Femur (tissue), 1 donor: ENCODE data around the gene HMGB4.

Experiments used
- DNase-seq: peaks from one replicate; pipeline ENCODE4 v3.0.0-alpha.2; 2017

Gene HMGB4

DNA sequence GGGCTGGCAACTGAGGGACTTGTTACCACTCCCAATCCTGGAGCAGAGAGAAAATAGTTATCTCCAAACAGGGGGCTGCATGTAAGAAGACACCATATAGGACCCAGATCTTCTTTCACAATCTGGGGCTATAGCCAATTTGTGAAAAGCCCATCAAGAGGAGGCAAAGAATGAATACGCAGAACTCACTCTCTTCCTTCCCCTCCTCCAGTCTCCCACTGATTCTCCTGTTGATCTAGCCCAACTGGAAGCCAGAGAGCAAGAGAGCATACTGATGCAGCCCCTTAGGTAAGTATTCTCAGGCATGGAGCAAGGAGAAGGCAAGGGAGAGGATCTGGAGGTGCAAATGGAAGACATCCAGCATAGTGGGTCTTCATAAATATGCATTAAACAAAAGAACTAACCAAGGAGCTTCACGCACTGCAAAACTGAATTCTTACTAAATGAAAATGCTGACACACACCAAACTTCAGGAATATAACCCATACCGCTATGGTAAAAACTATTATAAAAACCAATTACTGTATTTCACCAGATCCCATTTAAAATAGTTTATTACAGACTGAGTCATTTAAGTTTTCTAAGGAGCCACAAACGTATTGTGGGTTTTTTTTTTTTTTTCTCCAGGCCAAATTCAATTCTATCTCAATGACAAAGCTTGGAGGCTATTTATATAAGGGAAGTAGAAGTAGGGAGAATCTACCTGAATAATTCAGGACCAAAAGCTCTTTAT lies 15.5 kb upstream of the HMGB4 start:
- DNase-seq: no peak

- DNase-seq: no peak
These were observed 14.7 kb upstream of the HMGB4 start for GRCh38 chr1:33849211-33849610.

- no peak for DNase-seq
These were observed 13.4 kb upstream of the HMGB4 start for GRCh38 chr1:33850481-33850880.

- DNase-seq: no peak
These were observed 11.2 kb upstream of the HMGB4 start for GRCh38 chr1:33852711-33853110.

DNA sequence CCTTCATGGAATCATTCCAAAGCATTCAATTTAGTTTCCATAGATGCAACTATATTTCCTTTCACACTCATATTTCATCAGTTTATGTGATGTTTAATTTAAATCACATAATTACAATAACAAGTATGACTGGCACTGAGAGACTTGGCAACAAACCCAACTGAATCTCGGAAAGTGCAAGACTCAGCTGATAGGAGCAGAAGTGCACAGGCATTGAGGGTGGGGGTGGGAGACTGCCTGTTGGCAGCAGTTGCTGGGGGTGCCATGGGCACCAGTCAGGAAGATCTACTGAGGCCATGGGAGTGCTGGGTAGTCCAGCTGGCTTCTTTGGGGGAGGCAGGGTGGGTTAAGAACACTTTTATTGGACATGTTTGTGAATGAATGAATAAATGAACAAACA lies 10.4 kb upstream of the HMGB4 start:
- no peak for DNase-seq

DNA sequence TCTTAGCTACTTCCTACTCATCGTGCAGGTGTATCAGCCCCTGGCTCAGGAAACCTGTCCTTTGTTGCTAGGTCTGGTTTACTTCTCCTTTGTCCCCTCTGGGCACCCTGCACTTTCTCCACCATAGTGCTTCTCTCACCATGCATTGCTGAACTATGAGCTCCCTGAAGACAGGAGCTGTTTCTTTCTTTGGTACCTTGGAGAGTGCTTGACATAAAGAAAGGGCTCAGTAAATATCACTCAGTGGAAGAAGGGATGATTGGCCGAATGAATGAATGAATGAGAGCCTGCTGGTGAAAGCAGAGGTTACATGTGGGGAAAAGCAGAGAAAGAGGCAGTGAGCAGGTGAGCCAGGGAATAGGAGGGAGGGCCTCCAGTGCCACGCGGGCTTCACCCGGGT lies 9.8 kb upstream of the HMGB4 start:
- DNase-seq: no peak

DNA sequence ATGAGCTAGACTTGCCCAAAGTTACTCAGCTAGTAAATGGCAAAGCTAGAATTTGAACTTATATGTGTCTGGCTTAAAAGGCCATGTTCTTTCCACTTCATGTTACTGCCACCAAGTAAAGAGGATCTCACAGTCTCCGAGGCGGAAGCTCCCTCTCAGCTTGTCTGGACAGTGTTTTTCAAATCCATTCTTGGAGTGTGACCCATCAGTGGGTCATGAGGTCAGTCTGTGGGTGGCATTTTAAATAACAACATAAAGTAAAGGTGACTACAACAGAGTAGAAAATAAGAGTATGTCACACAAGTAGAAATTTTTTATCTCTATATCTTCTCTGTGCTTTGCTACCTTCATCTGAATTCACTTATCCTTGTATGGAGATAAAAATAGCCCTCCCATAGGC lies 3.2 kb upstream of the HMGB4 start:
- DNase-seq: no peak

DNA sequence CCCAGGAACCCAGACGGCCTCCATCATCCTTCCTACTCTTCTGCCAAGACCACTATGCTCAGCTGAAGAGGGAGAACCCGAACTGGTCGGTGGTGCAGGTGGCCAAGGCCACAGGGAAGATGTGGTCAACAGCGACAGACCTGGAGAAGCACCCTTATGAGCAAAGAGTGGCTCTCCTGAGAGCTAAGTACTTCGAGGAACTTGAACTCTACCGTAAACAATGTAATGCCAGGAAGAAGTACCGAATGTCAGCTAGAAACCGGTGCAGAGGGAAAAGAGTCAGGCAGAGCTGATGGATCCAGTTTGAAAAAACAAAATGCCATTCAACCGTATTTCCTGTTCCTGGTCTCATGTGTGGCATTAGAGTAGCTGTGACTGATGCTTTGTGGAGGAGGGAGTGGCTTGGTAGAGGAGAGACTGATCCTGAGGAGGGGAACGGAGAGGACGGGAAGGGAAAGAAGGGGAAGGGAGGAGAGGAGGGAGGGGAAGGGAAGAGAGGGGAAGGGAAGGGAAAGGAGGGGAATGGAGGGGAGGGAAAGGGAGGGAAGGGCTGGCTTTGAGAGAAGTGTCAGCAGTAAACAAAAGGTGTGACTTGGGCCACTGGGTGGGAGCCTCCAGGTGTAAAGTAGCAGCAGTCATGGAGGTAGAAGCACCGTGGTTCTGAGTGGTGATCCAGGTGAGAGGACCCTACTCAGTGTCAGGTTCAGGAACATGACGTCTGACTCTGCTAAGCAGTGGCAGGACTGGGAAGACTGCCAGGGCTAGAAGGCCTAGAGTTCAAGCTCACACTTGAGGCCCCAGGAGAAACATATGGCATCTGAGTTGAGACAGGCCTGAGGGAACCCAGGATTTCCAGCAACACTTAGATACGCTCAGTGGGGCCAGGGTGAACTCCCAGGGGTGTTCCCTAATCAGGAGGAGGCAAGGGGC lies 846 bp downstream of the HMGB4 start:
- DNase-seq: no peak

DNA sequence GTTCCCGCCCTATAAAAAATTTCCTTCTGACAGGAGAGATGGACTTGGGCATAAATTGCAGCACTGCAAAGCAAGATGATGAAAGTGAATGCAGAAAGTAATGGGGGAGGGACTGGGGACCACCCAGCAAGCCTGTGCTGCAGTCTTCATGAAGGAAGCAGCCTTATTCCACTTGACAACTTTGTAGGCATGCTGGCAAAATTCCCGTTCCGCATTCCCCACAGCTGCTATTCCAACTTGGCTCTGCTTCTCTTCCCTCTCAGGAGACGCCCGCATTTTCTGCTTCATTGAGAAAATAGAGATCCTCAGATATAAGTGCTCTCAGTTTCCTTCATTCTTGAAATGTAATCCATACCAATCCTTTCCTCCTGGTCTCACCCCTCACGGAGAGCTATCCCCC lies 2.4 kb downstream of the HMGB4 start:
- peak; percentile 50 for DNase-seq

- no peak for DNase-seq
These were observed 3.8 kb downstream of the HMGB4 start for GRCh38 chr1:33867684-33868083.

DNA sequence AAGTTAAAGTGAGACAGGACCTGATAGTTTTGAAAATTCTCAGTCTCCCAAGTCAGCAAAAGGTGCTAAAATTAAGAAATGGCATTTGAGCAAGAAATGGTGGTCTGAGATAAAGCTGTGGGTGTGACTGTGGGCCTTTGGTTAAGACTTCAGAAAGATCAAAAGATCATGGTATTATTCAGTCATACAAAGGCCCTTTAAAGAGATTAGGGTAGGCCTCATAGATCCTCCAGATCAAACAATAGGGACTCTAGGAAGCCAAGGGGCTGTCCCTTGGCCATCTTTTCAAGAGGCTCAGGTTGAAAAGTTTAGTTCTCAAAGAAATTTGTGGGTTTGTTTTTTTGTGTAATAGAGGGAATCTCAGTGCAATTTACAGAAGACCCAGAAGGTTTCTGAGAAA lies 8.4 kb downstream of the HMGB4 start:
- DNase-seq: no peak

GRCh38 chr1:33872683-33873082 lies 8.8 kb downstream of the HMGB4 start:
- no peak for DNase-seq

DNA sequence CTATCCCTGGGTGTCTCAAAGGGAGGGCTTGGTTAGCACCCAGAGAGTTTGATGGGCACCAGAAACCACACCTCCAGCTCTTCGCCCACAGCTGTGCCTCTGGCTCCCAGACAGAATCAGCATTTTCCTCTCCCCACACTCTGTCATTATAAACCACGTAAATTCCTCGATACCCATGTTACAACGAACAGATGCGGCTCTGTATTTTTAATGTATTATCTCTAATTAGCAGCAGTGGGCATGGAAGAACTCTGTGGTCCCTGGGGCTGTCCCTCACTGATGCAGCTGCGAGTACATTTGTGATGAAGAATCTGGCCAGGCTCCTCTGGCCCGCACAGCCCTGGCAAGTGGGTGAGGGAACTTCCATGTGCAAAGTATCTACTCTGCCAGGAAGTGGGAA lies 10.8 kb downstream of the HMGB4 start:
- DNase-seq: peak; percentile 33

- no peak for DNase-seq
These were observed 12.0 kb downstream of the HMGB4 start for GRCh38 chr1:33875862-33876261.

DNA sequence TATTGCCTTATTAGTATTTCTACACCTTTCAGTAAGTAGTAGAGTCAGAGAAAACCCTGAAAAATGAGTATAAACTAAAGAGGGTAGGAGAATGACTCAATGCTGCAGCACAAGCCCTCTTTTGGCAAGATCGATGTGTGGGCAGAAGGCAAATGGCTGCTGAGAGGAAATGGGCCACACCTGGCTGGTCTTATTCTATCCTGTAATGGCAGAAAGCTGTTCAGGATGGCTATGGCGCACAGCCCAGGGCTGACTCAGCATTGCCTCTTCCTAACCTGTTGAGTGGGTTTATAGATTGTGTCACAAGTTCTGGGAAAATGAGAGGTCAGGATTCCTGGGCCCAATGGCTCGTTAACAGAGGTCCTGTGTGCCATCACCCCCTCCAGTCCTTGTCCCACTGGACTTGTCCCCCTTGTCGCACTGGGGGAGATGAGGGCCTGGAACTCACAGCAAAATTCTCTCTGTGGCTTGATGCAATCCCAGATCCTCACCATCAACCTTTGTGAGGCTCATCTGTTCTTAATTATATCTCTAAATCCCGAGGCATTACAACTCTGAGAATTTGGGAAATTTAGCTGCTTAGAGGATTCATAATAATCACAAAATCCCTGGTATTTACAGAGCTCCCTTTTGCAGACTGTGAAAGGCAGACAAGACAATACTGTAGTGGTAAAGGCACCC lies 13.2 kb downstream of the HMGB4 start:
- DNase-seq: no peak

- DNase-seq: no peak
These were observed 14.5 kb downstream of the HMGB4 start for GRCh38 chr1:33878392-33878791.

DNA sequence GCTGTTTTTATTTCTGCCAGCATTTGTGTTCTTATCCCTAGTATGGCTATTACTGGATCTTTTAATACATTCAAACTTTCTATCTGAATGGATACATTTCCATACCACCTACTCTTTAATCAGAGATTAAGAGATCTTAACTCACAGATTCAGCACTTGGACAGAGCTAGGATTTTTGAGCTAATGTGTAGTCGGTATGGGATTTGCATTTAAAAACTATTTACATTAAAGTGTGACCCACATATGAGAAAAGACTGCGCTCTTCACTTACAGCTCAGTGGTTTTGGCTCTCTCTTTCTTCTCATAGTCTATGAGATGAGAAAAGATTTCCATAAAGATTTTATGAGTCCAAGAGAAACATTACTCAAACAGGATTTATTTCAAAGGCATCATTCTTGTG lies 16.4 kb downstream of the HMGB4 start:
- no peak for DNase-seq

- no peak for DNase-seq
These were observed 22.6 kb downstream of the HMGB4 start for GRCh38 chr1:33886496-33886895.

GRCh38 chr1:33893147-33893830 lies 29.4 kb downstream of the HMGB4 start:
- no peak for DNase-seq

GRCh38 chr1:33895396-33895795 lies 31.5 kb downstream of the HMGB4 start:
- no peak for DNase-seq

- no peak for DNase-seq
These were observed 32.1 kb downstream of the HMGB4 start for GRCh38 chr1:33895976-33896375.

DNA sequence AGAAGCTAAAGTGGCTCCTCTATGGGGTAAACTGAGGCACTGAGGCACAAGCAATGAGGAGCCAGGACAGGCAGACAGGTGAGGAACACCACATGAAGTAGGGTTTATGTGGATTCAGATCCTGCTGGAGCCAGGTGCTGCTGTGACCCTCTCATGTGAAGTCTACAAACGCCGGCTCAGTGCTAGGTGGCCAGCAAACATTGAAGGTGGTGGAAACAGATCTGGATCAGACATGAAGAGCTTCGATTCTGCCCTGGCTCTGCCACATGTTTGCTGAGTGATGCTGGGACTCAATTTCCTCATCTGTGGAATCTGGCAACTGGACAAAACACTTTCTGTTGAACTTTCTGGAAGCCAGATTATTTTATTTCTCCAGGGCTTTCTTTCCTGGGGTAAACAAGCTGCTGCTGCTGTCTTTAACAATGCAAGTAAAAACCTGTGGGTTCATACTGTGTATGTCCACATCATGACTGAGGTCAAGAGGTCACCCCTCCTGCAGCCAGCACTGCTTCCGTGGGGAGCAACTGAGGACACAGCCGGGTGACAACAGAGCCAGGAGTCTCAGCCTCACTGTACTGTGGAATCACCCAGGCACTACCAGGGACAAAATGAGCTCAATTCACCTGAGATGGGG lies 33.3 kb downstream of the HMGB4 start:
- no peak for DNase-seq

- no peak for DNase-seq
These were observed 34.5 kb downstream of the HMGB4 start for GRCh38 chr1:33898406-33898805.
